SJCRH30 (cell line): Measurements from ENCODE around the gene ARPC1A. TPM values are rescaled to one million over a fixed set of nuclear protein-coding genes. Genes with fewer than 3 reads are reported as not detected.
"Not testable (repeated sequence)": the region's sequence is repeated elsewhere in the genome, so short reads cannot be mapped to it uniquely, and the experiment has no call there.

Source experiments
- DNase-seq, 2 experiments: peaks; one replicate each; pipeline ENCODE4 v3.0.0-alpha.2; 2015 to 2020
- H3K27ac ChIP-seq: fragments of 250-450 bp; sonication (Bioruptor Pico); 2 replicates; pipeline ENCODE4 v1.5.1; 2020; ENCODE audit warnings: mild to moderate bottlenecking, moderate library complexity
- H3K27me3 ChIP-seq: fragments of 250-450 bp; sonication (Bioruptor Pico); 2 replicates; pipeline ENCODE4 v1.5.1; 2020; ENCODE audit warnings: mild to moderate bottlenecking, moderate library complexity
- H3K36me3 ChIP-seq: fragments of 250-450 bp; sonication (Bioruptor Pico); 2 replicates; pipeline ENCODE4 v1.5.1; 2020; ENCODE audit warnings: mild to moderate bottlenecking, moderate library complexity
- H3K4me1 ChIP-seq: fragments of 250-450 bp; sonication (Bioruptor Pico); 2 replicates; pipeline ENCODE4 v1.5.1; 2020; ENCODE audit warnings: mild to moderate bottlenecking, moderate library complexity
- H3K4me3 ChIP-seq: fragments of 250-450 bp; sonication (Bioruptor Pico); 2 replicates; pipeline ENCODE4 v1.5.1; 2020; ENCODE audit warnings: mild to moderate bottlenecking, moderate library complexity
- H3K9me3 ChIP-seq: fragments of 250-450 bp; sonication (Bioruptor Pico); replicated peaks from 2 replicates; pipeline ENCODE4 v1.5.1; 2020; ENCODE audit warnings: mild to moderate bottlenecking, moderate library complexity
- total RNA-seq: library from RNA; depleted of rRNA; stranded (reverse); fragments of >200 nt; shearing (Covaris generic); gene quantifications from 2 replicates; pipeline ENCODE4 v1.2.3, GENCODE V29; 2014

Gene ARPC1A
- total RNA-seq, 1 experiment from 2014 or later = 130 TPM

DNA sequence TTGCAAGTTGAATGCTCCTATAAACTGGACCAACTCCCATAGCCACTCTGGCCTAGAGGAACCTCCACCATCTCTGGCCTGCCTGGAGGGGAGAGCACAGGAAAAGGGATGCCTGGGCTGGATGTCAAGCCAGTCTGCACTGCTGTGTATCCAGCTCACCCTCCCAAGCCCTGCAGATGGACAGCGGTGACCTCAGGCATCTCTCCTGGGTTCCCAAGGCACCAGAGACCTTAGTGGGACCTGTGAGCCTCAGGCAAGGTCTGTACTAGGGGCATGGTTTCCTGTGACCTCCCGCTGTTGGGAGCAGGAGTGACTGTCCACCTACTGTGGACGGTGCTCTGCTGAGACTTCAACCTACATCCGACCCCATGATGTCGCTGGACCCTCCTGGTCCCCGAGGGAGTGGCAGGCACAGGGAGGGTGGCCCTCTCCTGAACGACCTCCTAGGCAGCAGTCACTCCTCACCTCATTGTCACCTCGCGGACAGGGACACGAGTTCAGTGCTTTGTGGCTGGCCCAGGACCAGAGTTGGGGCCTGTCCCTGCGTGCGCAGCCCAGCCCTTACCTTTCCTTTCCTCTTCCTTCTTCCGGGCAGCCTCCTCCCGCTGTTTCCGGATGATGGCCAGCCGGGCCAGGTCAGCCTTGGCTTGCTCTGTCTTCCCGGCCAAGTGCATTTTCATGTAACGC is 71.7 kb downstream of the ARPC1A start:
- Histone ChIP-seq H3K9me3 (no peaks in the 10 kb centered on the region), H3K27ac (no peak overlapping the region), H3K36me3 (peaks cover 52% of the 10 kb centered on the region), H3K4me3 (no peak overlapping the region), H3K27me3 (no peaks in the 10 kb centered on the region), H3K4me1 (no peaks in the 10 kb centered on the region)
- DNase-seq = no peak

DNA sequence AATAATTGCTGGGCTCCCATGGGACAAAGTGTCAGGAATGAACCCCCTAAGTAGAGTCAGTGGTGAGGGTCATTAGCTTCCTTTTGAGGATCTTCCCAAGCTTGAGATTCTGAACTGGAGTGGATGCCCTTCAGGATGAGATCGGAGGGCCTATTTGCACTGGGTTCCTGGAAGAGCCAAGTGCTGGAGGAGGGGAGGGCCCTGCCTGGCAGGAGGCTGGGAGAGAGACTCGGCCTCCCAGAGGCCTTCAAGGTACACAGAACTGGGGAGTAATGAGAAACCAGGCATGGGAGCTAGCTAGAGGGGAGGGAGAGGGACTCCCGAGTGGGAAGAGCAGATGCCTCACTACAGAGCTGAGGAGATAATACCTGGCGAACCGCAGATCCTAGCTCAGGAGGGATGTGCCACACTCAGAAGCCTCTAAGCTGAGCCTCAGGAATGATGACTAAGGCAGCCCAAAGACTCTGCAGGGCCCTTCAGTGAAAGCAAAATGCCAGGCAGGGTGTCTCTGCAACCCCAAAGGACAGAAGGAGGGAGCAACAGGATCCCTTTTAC is 73.3 kb downstream of the ARPC1A start:
- Histone ChIP-seq H3K4me3 (no peak overlapping the region), H3K9me3 (no peaks in the 10 kb centered on the region), H3K27me3 (no peaks in the 10 kb centered on the region), H3K27ac (no peak overlapping the region), H3K4me1 (no peaks in the 10 kb centered on the region), H3K36me3 (peaks cover 61% of the 10 kb centered on the region)
- no peak for DNase-seq

DNA sequence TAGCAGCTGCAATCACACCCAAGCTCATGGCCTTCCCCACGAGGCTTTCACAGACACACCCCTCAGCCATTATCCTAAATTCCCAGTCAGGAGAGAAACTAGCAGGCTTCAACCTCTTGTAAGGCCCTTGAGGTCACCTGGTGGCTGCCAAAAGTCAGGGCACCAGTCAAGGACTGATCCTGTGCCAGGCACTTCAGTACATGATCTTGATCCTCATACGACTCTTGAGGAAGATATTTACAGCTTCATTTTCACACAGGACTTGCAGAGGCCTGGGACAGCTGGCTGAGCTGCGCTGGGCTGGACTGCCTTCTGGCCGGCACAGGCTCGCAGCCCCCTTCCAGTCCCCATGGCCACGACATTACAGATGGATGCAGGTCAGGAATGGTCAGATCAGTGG is 73.9 kb downstream of the ARPC1A start:
- Histone ChIP-seq H3K36me3 (peaks cover 64% of the 10 kb centered on the region), H3K4me3 (no peak overlapping the region), H3K9me3 (no peaks in the 10 kb centered on the region), H3K4me1 (no peaks in the 10 kb centered on the region), H3K27me3 (no peaks in the 10 kb centered on the region), H3K27ac (no peak overlapping the region)
- no peak for DNase-seq

DNA sequence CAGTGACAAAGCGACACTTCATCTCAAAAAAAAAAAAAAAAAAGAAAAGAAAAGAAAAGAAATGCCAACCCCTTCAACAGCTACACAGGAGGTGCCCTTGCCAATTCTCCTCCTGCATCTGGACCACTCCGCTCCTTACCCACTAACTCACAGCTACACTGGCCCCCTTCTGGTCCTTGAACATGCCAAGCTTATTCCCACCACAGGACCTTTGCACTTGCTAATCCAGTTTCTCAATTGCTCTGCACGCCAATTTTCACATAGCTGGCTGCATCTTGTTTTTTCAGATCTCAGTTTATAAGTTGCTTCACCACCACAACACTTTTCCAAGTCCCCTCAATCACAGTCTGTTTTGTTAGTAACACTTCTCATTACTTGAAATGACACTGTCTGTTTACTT is 77.2 kb downstream of the ARPC1A start:
- Histone ChIP-seq H3K27me3 (no peaks in the 10 kb centered on the region), H3K36me3 (peaks cover 48% of the 10 kb centered on the region), H3K9me3 (no peaks in the 10 kb centered on the region), H3K27ac (no peak overlapping the region), H3K4me1 (peaks cover 8% of the 10 kb centered on the region), H3K4me3 (no peak overlapping the region)
- DNase-seq = no peak

DNA sequence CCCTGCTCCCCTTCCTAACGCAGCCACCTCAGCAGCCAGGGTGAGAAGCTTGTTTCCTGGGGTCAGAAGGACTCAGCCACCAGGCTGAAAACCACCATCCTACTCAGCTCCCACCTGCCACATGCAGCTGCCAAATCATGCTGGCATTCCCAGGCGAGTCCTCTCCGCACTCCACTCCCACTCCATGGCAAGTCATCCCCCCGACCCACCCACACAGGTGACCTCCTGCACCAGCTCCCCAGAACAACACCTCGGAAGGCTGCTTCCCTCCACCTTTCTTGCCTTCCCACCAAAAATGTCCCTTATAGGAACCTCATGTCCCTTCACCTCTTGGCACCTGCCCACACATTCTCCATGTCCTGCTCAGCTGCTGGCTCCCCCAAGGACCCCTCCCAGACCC is 78.1 kb downstream of the ARPC1A start:
- Histone ChIP-seq H3K27me3 (no peaks in the 10 kb centered on the region), H3K27ac (no peak overlapping the region), H3K36me3 (peaks cover 44% of the 10 kb centered on the region), H3K4me3 (no peak overlapping the region), H3K9me3 (no peaks in the 10 kb centered on the region), H3K4me1 (peaks cover 8% of the 10 kb centered on the region)
- no peak for DNase-seq

DNA sequence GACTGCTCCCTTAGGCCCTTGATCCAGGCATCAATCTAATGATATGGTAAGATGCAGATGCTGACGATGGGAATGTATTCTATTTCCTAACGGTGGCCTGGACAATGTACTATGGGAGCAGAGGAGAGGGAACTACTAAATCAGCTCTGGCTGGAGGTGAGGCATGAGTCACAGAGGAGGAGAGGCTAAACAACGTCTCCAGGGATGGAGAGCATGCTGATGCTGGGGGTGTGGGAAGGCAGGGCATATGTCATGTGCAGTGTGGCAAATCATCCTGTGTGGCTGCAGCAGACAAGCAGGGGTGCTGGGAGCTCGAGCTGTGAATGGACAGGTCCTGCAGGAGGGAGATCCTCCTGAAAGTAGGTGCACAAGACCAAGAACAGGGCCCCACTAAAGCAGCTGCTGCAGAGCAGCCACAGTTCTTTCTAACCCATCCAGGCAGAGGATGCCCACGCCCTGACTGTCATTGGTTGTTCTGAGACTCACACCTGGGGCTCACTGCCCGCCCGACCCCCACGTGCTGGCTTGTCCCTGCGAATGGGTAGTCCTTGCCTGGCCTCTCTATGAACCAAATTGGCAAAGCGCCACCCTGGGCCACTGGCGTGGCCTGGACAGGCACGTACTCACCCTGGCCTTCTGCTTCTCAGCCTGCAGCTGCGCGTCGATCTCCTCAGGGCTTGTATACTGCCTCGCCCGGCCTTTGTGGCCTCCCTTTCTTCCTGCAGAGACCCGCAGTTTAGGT is 78.7 kb downstream of the ARPC1A start:
- Histone ChIP-seq H3K4me1 (peaks cover 8% of the 10 kb centered on the region), H3K36me3 (peaks cover 39% of the 10 kb centered on the region), H3K27me3 (no peaks in the 10 kb centered on the region), H3K4me3 (no peak overlapping the region), H3K27ac (no peak overlapping the region), H3K9me3 (no peaks in the 10 kb centered on the region)
- no peak for DNase-seq

DNA sequence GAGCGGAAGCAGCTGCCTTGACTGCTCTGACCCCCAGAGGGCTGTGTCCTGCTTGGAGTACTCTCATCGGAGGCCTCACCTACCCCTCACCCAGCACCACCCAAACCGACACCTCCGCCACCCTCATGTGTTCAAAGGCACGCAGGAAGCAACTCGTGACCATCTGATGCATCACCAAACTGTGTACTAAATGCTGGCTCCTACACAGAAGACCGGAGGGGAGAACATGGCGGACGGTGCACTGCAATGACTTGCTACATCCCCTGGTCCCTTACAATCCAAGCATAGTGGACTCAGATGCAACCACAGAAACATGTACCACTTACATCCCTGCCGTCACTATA is 79.3 kb downstream of the ARPC1A start:
- Histone ChIP-seq H3K27ac (no peak overlapping the region), H3K27me3 (no peaks in the 10 kb centered on the region), H3K4me1 (peaks cover 8% of the 10 kb centered on the region), H3K9me3 (no peaks in the 10 kb centered on the region), H3K36me3 (peaks cover 34% of the 10 kb centered on the region), H3K4me3 (no peak overlapping the region)
- DNase-seq = no peak

DNA sequence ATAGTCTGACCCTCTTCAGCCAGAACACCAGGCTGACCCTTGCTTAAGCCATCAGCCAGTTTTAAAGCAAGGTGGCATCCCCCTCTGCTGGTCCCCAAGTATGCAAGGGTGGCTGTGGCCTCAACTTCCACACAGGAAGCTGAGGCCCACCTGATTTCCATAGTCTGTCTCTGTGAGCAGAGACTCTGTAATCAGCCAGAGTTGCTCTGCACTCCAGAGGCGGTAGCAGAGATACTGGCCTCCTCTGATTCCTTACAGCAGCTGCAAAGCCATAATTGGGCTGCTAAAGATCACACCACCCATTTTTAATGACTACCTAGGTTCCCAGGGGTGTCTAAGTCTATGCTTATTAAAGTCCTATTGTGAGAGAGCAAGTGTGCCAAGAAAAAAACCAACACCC is 80.9 kb downstream of the ARPC1A start:
- Histone ChIP-seq H3K36me3 (peaks cover 33% of the 10 kb centered on the region), H3K27ac (peak overlapping the region; percentile 100; the same call in 1 of the 2 replicates), H3K4me3 (no peak overlapping the region), H3K27me3 (no peaks in the 10 kb centered on the region), H3K9me3 (no peaks in the 10 kb centered on the region), H3K4me1 (peaks cover 8% of the 10 kb centered on the region)
- peak in 1 of 2 experiments; percentile 48 for DNase-seq

DNA sequence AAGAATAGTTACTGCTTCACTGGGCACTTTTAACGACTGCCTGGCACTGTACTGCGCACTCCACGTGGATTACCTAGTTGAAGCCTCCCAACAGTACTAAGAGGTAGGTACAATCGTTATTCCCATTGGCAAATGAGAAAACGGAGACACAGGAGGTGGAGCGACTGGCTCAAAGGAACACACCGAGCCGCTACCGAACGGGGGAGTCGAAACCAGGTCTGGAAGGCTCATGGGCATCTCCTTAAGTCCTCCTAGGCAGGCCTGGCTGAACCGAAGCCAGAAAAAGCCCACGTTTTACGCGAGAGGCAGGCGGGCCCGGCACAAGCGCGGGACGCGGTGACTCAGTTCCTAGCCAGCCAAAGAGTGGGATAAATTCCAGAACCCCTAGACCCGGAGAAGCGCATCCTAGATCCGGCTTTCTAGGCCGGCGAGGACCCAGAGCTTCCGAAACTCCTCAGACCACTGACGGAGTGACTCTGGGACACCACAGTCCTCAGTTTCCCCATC is 82.2 kb downstream of the ARPC1A start:
- Histone ChIP-seq H3K4me1 (peaks cover 8% of the 10 kb centered on the region), H3K36me3 (peaks cover 35% of the 10 kb centered on the region), H3K9me3 (no peaks in the 10 kb centered on the region), H3K4me3 (peak overlapping the region; percentile 87), H3K27me3 (no peaks in the 10 kb centered on the region), H3K27ac (peak overlapping the region; percentile 100)
- peak in 1 of 2 experiments; percentile 47 for DNase-seq

DNA sequence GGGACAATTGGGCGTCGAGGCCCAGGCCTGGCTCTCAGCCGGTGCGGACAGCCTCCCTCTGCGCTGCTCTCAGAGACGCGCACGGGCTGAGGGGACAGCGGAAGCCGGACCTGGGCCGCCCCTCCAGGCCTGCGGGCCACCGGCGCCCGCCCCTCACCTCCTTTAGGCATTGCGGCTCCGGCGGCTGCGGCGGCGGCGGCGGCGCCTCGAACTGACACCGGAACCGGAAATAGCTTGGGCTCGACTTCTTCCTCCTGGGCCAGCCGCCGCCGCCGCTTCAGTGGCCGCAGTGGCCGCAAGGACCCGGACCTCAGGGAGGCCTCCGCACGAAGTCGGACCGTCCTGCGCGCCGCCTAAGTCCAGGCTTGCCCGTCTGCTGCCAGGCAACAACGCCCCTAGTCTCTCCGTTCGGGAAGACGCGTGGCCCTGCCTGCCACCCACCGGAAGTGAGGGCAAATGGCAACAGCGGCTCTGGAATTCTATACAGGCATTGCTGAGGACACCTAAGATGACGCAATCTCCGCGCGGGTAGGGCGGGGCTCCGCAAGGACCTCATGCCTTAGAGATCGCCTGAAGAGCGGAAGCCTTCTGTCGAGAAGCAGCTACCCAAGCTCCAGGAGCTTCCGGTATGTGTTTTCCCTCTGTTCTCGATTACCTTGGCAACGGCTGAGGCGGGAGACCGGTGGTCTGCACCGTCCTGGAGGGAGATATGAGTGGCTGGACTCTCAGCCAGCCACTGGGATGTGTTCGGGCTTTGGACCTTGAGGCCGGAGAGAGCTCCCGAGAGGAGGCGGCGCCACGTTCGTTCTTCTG is 82.9 kb downstream of the ARPC1A start, which contains the start of the genes BUD31 and PDAP1:
TSS of gene BUD31 (plus strand) at position 591 of the 813 bp plus-strand sequence. CDS start 2,124 bp downstream, outside the sequence.
TSS of gene PDAP1 (minus strand) at position 219 of the 813 bp plus-strand sequence. CDS start at position 170, 49 bp downstream.
- Histone ChIP-seq H3K27ac (peak within 1 kb of the TSS; percentile 100), H3K4me3 (peak within 1 kb of the TSS; percentile 87), H3K9me3 (no peaks in the 10 kb centered on the region), H3K4me1 (peaks cover 8% of the 10 kb centered on the region), H3K27me3 (no peaks in the 10 kb centered on the region), H3K36me3 (peaks cover 35% of the 10 kb centered on the region)
- peak; percentile 95 for DNase-seq

DNA sequence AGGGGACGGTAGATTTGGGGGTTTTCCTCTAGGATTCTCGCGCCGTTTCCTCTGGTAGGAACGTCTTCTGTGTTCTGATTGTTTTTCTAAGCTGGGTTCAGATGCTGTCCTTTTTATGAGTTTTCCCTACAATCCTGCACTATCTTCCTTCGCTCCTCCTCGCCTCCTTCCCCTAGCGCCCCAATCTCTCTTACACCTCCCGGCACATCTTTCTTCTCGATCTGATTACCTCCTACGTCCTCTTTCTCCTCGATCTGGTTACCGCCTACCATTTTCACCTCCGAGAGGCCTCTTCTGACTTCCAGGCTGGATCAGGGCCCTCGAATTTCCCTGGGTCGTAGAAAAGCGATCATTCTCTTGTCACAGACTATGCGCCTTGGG is 83.5 kb downstream of the ARPC1A start:
- Histone ChIP-seq H3K4me1 (peaks cover 8% of the 10 kb centered on the region), H3K4me3 (peak overlapping the region; percentile 87), H3K27ac (peak overlapping the region; percentile 100), H3K36me3 (peaks cover 34% of the 10 kb centered on the region), H3K9me3 (no peaks in the 10 kb centered on the region), H3K27me3 (no peaks in the 10 kb centered on the region)
- peak in 1 of 2 experiments; percentile 24 for DNase-seq

DNA sequence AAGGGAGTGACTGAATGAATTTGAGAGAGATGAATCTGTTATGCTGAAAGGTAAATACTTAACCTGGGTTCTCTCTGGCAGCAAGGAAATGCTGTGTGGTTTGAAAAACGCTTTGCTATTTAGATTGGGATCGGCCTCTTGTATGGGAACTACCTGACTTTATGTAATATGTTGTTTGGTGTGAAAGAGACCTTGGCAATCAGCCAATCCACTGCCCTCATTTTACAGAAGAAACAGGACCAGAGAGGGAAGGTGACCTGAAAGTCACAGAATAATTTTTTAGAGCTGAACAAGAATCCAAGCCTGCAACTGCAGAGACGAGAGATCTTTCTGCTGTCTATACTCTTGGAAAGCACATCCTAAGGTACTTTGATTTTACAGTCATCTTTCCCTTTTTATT is 84.1 kb downstream of the ARPC1A start:
- H3K36me3 ChIP-seq = peaks cover 39% of the 10 kb centered on the region

DNA sequence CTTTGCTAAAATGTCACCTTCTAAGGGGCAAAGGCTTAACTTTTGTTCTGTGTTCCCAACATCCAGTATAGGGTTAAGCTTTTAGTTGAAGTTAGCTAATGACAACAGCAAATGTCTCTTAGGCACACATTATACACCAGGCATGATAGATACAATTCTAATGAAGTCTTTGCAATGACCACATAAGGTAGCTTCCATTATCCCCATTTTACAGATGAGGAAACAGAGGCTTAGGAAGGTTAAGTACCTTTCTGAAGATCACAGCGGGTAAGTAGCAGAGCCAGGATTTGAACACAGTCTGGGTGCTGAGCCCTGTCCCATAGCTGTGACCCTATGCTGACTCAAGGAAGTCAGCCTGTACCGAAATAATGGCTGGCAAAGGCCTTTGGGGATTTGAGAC is 84.9 kb downstream of the ARPC1A start:
- Histone ChIP-seq H3K36me3 (peaks cover 47% of the 10 kb centered on the region), H3K27me3 (no peaks in the 10 kb centered on the region)
- DNase-seq = no peak

More for the DNA sequence above, 84.1 kb downstream of the ARPC1A start:
- H3K4me1 ChIP-seq = peaks cover 8% of the 10 kb centered on the region
- no peak overlapping the region for H3K27ac ChIP-seq
- H3K27me3 ChIP-seq = no peaks in the 10 kb centered on the region
- DNase-seq = no peak
- H3K9me3 ChIP-seq = no peaks in the 10 kb centered on the region
- peak overlapping the region; percentile 87 for H3K4me3 ChIP-seq

DNA sequence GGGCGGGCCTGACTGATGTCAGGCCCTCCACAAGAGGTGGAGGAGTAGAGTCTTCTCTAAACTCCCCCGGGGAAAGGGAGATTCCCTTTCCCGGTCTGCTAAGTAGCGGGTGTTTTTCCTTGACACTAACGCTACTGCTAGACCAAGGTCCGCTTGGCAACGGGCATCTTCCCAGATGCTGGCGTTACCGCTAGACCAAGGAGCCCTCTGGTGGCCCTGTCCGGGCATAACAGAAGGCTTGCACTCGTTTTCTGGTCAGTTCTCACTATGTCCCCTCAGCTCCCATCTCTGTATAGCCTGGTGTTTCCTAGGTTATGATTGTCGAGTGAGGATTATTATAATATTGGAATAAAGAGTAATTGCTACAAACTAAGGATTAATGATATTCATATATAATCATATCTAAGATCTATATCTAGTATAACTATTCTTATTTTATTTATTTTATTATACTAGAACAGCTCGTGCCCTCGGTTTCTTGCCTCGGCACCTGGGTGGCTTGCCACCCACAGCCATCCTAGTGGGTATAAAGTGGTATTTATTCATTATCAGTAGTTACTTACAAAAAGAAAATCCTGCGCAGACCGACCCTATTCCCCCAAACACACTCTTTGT is 89.9 kb downstream of the ARPC1A start:
- not testable (repeated sequence) for H3K4me3 ChIP-seq, H3K4me1 ChIP-seq, H3K27ac ChIP-seq, H3K9me3 ChIP-seq, H3K27me3 ChIP-seq
- peak; percentile 46 to 50 for DNase-seq
- H3K36me3 ChIP-seq = peaks cover 87% of the 10 kb centered on the region

More for the DNA sequence above, 84.9 kb downstream of the ARPC1A start:
- Histone ChIP-seq H3K4me1 (peaks cover 8% of the 10 kb centered on the region), H3K4me3 (no peak overlapping the region), H3K27ac (no peak overlapping the region), H3K9me3 (no peaks in the 10 kb centered on the region)
